Smooth muscle cell of the brain vasculature (primary cell): Measurements from ENCODE around the gene ASPSCR1.
"Not testable (repeated sequence)": the region's sequence is repeated elsewhere in the genome, so short reads cannot be mapped to it uniquely, and the experiment has no call there.

Source experiments
- DNase-seq: peaks from one replicate; pipeline ENCODE4 v3.0.0-alpha.2; 2012; ENCODE audit warnings: low read depth, low spot score

ASPSCR1 gene

DNA sequence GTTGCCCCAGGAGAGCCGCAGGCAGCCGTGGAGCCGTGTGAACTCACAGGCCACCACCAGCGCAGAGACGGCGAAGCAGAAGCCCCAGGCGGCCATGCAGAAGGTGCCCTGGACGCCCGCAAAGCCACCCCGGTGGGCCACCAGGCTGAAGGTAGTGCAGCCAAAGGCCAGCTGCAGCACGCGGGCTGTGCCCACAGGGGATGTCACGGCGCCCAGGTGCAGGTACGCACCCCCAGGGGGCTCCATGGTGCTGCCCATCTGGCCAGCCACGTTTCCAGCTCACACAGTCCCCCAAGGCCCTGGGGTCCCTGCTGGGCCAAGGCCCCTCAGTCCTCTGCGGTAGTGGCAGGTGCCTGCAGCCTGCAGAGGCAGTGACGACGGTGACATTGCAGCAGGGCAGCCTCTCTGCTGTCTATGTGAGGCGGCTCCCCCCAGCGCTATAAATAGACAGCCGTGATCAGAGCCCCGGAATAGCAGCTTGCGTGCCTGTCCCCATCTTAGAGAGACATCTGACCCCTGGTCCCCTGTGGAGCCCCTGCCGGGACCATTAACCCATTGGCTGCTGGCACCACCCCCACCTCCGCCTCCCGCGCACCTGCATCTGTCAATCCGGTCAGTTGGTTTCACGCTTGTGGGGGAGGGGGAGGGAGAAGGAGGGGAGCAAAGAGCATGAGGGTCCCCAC is 35.8 kb upstream of the ASPSCR1 start:
- no peak for DNase-seq

DNA sequence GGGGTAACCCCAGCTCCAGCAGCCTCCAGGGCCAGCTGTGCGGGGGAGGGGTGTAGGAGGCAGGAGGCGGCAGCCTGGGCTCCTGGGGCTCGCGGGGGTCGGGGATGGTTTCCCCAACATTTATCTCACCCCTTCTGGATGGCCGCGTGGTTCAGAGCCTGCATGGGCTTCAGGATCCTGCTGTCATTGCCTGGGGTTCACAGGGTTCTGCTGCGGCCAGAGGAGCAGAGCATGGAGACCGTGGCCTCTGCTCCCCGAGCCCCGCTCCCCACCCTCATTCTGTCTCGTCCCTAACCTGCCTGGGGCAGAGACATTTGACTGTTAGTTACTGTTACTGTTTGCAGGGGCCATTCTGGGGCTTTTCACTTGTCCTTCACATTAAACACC is 35.3 kb upstream of the ASPSCR1 start:
- DNase-seq: no peak

DNA sequence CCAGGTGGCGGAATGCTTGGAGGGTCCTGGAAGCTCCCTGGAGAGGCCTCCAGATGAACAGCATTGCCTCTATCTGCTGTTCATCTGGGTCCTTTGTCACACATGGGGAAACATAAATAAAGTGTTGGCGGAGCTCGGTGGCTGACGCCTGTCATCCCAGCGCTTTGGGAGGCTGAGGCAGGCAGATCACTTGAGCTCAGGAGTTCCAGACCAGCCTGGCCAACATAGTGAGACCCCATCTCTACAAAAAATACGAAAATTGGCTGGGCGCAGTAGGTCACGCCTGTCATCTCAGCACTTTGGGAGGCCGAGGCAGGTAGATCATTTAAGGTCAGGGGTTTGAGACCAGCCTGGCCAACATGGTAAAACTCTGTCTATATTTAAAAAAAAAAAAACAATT is 32.6 kb upstream of the ASPSCR1 start:
- no peak for DNase-seq

DNA sequence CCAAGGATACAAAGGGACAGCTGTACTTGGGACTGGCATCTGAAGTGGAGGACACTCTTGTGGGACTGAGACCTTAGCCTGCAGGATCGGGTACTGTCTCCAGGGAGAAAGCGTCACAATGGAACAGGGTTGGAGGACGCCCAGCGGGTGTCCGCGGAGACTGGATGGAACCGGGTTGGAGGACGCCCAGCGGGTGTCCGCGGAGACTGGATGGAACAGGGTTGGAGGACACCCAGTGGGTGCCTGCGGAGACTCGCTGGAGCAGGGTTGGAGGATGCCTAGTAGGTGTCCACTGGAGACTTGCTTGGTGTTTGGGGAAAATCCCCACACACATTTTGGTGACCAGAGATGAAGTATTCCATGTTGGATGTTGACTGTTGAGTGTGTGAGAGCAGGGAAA is 30.2 kb upstream of the ASPSCR1 start, which contains the start of gene MYADML2:
TSS of gene MYADML2 (minus strand) at position 45 of the 400 bp plus-strand sequence. CDS start 5,492 bp downstream, outside the sequence.
- DNase-seq: no peak

DNA sequence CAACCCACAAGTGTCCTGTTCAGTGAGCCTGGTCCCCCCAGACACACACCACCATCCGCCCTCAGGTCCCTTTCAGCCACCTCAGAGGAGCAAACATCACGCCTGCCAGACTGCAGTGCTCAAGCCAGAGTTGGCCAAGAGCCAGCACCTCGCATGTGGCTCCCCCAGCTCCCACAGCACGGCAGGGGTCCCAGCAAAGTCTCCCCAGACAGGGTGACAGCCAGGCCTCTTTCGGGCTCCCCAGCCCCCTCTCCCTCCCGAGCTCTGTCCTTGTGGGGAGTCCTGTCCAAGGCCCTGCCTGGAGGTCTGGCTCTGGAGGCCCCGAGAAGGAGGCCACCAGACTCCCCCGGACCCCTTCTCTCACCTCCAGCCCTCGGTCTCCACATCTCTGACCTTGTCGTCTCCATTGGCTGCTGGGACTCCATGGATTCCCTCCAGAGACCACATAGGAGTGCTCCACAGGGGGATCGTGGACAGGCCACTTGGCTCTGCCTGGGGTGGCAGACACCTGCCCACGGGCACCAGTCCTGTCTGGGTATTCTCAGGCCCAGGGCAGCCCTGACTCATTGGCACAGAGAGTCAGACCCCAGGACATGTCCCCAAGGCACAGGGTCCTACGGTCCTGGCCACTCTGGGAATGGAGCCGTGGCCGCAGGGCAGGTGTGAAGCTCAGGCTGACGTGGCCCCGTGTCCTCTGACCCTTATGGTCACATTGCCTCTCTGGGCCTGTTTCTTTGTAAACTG is 28.6 kb upstream of the ASPSCR1 start:
- no peak for DNase-seq

DNA sequence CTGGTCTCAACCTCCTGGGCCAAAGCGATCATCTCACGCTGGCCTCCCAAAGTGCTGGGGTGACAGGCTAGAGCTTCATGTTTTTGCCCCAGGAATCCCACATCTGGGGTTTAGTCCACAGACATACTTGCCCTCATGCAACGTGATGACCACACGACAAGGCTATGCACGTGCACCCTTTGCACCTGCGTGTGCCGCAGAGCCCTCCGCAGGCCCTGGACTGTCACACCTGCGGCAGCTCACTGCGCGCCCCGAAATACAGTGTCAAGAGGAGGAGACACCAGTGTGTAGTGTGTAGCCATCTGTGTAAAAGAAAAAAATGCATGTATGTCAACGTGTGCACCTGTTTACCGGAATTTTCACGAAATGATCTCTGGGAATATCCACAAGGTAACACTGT is 26.9 kb upstream of the ASPSCR1 start:
- DNase-seq: no peak

DNA sequence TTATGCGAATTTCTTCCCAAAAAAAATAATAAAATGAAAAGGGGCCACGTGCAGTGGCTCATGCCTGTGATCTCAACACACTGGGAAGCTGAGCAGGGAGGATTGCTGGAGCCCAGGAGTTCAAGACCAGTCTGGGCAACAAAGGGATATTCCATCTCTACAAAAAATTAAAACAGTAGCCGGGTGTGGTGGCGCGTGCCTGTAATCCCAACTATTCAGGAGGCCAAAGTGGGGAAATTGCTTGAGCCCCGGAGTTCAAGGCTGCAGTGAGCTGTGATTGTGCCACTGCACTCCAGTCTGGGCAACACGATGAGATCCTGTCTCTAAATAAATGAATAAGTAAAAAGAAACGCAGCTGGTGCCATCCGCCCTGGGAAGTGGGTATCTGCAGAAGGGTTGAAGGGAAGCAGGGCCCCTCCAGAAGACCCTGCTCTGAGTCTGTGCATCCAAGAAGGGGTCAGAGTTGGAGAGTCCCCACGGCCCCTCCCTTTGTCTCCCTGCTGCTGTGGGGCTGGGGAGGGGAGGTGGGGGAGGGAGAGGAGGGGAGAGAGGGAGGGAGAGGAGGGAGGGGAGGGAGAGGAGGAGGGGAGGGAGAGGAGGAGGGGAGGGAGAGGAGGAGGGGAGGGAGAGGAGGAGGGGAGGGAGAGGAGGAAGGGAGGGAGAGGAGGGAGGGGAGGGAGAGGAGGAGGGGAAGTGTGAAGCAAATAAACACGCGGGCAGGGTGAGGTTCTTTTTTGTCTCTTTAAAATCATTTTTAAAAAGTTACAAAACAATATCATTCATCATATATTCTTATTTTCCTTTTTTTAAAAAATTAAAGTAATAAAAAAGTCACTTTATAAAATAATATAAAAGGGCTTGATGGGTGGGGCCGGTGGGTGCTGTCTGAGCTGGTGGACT is 25.4 kb upstream of the ASPSCR1 start:
- no peak for DNase-seq

DNA sequence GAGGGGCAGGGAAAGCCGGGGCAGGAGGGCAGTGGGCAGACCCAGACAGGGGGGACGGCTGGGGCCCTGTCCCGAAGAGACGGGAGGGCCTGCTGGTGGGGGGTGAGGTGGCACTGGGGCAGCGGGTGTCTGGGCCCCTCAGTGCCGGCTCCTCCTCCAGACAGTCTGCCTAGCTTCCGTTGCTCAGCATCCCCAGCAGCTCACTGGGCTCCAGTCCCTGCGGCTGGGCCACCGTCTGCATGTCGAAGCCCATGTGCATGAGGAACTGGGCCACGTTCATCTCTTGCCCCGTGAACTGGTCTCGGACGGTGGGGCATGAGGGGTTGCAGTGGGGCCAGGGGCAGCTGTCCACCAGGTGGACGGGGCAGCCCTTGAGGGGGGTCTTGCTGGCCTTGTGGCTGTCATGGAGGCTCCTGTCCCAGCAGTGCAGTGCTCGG is 24.6 kb upstream of the ASPSCR1 start:
- no peak for DNase-seq

DNA sequence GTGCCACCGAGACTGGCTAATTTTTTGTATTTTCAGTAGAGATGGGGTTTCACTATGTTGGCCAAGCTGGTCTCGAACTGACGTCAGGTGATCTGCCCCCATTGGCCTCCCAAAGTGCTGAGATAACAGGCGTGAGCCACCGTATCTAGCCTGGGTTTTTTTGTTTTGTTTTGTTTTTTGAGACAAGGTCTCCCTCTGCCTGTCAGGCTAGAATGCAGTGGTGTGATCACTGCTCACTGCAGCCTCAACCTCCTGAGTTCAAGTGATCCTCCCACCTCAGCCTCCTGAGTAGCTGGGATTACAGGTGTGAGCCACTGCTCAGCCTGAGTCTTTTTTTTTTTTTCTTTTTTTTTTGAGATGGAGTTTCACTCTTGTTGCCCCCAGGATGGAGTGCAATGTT is 24.0 kb upstream of the ASPSCR1 start:
- not testable (repeated sequence) for DNase-seq

DNA sequence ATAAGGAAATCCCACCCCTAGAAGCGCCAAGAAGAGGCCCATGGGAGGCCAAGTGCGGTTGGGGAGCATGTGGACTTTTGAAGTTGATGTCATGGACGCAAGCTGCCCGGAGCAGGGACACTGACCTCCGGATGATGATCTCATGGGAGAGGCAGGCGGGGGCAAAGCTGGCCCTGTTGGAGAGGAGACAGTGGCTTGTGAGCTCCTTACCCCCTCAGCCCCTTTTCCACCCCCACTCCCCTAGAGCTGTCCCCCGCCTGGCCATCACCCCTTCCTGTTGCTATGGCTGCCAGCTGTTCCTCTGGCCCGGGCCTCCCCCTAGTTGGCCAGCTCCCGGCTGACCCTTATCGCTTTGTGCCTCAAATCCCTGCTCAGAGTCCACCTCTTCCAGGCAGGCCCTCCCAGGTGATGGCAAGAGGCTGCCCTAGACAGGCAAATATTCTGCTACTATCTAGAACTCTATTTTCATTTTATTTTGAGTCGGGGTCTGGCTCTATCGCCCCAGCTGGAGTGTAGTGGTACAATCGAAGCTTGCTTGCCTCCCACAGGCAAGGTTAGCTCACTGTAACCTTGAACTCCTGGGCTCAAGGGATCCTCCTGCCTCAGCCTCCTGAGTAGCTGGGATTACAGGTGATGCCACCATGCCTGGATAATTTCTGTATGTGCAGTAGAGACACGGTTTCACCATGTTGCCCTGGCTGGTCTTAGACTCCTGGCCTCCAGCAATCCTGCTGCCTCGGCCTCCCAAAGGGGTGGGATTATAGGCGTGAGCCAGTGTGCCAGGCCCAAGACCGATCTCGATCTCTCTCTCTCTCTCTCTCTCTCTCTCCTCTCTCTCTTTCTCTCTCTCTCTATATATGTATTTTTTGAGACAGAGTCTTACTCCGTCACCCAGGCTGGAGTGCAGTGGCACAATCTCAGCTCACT is 23.0 kb upstream of the ASPSCR1 start:
- no peak for DNase-seq

DNA sequence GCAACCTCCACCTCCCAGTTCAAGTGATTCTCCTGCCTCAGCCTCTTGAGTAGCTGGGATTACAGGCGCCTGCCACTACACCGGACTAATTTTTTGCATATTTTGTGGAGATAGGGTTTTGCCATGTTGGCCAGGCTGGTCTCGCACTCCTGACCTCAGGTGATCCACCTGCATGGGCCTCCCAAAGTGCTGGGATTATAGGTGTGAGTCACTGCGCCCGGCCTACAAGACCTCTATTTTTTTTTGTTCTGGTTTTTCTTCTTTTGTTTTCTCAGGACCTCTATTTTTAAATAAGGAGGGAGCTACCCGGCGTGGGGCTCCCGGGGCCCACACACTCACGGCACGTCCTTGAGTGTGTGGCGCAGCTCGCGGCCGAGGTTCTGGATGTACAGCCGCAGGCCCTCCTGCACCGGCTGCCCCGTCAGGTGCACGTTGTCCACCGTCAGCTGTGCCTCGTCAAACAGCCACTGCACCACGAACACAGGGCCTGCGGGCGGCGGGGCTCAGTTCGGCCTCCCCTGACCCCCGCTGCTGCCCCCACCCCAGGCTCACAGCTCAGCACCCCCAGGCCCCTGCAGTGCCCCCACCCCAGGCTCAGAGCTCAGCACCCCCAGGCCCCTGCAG is 22.3 kb upstream of the ASPSCR1 start:
- DNase-seq: no peak

DNA sequence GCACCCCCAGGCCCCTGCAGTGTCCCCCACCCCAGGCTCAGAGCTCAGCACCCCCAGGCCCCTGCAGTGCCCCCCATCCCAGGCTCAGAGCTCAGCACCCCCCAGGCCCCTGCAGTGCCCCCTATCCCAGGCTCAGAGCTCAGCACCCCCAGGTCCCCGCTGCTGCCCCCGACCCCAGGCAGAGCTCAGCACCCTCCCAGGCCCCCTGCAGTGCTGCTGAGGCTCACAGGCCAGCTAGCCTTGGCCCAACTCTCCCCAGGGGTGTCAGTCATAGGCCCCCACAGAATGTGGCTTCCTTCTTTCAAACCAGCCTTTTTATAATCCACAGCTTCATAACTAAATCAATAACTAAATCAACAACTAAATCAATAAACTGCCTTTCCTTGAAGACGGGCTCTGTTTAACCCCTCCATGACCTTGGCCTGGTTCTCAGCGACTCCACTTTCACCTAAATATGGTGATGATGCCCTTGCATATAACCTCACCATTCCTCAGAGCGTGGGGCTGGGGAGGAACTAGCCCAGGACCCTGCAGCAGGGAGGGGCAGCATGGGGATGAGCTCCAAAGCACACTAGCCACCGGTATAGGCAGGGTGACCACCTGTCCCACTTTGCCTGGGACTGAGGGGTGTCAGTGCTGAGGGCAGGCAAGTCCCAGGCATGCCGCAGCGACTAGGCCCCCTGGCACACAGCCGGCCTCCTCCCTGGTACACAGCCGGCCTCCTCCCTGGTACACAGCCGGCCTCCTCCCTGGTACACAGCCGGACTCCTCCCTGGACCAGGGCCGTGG is 21.5 kb upstream of the ASPSCR1 start:
- no peak for DNase-seq

DNA sequence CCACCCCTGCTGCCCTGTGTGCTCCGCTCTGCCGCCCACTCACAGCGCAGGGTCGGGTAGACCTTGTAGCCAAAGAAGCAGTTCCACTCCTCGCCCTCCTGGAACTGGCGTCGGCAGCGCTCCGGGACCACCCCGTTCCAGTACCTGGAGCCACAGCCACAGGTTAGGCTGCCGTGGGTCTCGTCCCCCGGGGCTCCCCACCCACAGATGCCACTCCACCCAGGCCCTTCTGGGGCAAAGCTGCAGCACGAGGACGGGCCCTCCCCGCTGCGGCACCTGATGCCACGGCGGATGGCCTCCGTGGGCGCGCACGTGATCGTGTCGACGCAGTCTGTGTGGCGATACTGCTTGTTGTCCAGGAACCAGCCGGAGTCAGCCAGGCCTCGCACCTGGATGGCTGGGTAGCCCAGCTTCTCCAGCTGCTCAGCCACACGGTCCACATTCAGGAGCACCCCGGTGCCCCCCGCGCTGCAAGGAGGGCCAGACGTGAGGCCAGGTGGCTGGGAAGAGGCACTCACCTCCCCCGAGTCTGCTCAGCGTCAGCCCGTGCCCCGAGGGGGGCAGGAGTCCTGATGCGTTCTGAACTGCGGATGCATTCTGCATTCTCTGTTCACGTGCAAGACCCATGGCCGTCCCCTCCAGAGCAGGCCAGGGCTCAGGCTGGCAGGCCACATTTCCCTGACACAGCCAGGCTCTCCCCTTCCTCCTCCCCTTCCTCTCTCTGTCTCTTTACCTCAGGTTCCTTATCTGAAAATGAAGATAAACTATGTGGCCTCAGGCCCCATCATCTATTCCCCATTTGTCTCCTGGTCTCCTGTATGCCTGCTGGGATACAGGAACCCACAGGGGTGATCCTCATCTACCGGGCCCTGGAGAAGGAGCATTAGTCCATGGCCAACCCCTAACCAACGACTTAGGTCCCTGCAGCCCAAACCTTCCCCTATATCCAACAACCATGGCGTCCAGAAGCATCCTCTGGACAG is 20.5 kb upstream of the ASPSCR1 start:
- DNase-seq: no peak

DNA sequence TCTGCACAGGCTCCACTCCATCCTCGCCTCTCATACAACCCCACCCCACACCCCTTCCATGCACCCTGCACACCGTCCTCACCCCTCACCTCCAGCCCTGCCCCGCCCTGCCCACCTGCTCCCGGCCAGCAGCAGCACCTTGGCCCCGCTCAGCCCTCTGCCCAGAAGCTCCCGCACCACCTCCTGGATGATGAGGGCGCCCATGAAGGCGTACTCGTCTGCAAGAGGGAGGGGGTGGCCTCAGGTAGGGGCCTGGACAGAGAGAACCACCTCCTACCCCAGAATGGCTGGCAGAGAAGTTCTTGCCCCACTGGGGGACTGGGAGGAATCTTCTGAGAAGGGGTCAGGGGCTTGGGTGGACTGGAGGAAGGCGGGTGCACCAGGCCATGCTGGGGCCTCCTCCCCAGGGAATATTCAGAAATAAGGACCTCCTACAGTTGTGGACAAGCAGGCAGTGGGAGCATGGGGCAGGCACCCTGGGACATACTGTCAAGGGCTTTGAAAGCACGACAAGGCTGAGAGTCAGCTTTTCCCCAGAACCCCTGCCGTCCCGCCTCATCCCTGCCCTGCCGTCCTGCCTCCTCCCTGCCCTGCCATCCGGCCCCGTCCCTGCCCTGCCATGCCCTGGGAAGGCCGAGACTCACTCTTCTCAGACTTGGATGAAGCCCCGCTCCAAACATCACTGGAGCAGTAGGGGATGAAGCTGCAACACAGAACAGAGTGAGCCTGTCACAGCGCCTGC is 19.6 kb upstream of the ASPSCR1 start:
- DNase-seq: no peak

DNA sequence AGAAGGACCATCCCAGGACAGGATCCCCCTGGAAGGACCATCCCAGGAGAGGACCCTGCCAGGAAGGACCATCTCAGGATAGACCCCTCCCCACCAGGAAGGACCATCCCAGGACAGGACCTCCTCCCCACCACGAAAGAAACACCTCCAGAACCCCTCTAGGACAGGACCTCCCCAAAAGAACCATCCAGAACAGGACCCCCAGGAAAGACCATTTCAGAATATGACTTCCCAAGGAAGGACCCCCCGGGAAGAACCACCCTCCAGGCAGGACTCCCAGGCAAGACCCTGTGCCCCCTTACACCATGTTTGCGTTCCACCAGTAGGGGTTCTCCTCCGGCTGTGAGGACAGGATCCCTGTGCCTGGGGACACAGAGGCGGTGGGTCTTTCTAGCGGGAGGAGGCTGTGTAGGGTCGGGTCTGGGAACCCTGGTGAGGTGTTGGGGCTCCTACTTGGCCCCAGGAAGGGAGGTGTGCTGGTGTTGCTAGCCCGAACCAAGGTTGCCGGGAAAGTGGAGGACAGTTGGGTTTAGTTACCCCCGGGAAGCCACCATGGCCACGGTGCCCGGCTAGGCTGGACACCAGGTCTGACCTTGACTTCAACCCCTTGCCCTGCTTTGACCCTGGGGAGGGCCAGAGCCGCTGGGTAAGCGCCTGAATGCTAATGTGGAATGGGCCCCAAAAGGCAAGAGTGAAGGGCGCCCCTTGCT is 18.6 kb upstream of the ASPSCR1 start:
- DNase-seq: no peak

DNA sequence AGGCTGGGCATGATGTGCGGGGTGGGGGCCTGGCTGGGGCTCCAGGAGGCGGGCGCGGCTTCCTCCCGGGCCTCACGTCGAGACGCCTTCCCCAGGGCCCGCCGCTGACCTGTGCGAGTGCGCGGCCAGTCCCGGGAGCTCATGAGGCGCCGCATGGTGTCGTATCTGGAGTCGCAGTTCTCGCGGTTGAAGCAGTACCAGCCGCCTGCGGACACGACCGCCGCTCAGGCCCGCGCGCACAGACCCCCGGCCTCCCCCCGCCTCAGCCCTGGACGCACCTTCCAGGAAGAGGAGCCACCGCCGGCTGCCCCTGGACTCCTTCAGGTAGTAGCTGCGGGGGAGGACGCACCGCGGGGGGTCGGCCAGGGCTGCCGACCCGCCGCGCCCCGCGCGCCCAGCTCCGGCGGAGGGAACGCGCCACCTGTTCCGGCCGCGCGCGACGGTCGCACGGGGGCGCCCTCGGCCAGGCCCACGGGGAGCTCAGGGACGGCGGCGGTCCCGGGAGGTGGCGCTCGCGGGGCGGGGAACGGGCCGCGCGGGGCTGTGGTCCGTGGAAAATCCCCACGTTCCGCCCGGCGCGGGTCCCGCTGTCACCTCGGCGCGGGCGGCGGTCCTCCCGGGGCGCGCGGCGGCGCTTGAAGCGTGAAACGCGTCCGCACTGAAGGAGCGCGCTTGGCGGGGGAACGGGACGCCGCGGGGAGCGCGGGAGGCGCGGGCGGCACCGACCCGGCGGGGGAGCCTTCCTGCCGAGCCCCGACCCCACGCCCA is 17.9 kb upstream of the ASPSCR1 start:
- no peak for DNase-seq
